ENCODE results near the gene ITGB5.
A peak's percentile ranks its signal among the peaks of the same experiment; 100 is the strongest.

Gene ITGB5

DNA sequence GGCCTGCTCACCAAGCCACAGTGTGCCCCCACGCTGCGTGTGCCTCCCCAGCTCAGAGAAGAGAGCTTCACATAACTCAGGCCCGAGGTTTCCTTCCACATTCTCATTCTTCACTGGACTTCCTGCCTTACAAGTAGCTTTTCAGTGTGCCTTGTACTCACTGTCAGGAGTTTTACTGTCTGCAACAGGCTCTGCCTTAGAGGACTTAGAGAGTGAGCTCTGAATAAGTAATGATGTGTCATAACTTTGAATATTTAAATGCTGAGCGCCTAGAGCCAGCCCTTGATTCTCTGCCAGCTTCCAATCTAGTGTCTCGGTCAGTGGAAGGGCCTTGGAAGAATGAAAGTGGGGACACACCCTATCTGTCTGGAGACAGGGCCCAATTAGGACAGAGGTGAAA, 41.8 kb downstream of the ITGB5 start:
- peak overlapping the region; percentile 26 for H3K4me3 ChIP-seq
- TF ChIP-seq, protein P1, sequence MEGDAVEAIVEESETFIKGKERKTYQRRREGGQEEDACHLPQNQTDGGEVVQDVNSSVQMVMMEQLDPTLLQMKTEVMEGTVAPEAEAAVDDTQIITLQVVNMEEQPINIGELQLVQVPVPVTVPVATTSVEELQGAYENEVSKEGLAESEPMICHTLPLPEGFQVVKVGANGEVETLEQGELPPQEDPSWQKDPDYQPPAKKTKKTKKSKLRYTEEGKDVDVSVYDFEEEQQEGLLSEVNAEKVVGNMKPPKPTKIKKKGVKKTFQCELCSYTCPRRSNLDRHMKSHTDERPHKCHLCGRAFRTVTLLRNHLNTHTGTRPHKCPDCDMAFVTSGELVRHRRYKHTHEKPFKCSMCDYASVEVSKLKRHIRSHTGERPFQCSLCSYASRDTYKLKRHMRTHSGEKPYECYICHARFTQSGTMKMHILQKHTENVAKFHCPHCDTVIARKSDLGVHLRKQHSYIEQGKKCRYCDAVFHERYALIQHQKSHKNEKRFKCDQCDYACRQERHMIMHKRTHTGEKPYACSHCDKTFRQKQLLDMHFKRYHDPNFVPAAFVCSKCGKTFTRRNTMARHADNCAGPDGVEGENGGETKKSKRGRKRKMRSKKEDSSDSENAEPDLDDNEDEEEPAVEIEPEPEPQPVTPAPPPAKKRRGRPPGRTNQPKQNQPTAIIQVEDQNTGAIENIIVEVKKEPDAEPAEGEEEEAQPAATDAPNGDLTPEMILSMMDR (IDR thresholded peaks at IDR 0.05), result no peak
- peak overlapping the region; percentile 91 to 93 for H3K27ac ChIP-seq
- no peak for DNase-seq (ENCODE audit: low spot score)

DNA sequence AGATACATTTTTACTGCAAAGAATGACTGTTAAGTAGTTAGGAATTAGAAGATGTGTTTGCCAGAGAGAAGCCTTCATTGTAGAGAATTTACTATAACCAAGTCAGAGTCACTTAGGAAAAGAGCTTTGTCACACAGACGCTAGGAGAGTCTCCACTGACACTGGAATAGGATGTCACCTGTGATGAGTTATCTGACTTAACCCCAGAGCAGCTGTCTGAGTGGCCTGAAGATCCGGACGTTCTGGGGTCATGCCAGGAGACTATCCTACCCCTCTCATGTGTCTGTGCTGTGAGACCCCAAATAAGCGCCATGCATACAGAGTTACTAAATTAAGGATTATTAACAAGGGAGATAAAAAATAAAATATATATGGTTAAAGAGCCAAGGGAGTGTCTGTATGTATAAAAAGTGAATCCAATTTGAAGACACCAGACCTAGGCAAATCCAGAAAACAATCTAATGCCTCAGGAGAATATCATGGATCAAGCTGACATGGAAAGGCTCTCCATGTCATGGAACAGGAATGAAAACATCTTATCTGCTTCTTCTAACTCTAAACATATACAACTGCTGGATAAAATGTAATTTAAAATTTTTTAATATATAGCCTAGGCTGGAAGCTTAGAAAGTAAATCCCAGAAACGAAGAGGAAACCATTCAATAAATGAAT, 43.5 kb downstream of the ITGB5 start:
- no peak for DNase-seq (ENCODE audit: low spot score)
- TF ChIP-seq, protein P1 (IDR thresholded peaks at IDR 0.05), result no peak
- no peak overlapping the region for H3K4me3 ChIP-seq
- peak overlapping the region; percentile 62 to 64 for H3K27ac ChIP-seq

- Histone ChIP-seq H3K4me3 (no peak overlapping the region), H3K27ac (peak overlapping the region; percentile 62 to 64)
- TF ChIP-seq, protein P1 (IDR thresholded peaks at IDR 0.05), result no peak
- no peak for DNase-seq (ENCODE audit: low spot score)
Measured at GRCh38 chr3:124843047-124843446, 44.1 kb downstream of the ITGB5 start.

DNA sequence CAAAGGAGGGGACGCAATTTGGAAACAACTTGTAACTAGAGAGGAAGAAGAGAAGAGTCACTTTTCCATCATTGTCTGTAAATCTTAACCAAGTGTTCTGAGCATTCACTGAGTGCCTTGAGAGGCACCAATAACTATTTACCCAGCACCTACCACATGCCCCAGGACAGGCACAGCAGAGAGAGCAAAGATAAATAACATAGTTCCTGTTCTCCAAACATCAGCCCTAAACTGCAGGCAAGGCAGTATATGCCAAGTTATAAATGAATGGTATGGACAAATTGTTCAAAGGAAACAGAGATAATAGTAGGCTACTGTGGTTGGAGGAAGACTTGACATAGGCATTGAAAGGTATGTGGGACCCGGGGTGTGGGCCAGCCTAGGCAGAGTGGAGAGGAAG, 45.6 kb downstream of the ITGB5 start:
- H3K4me3 ChIP-seq, result no peak overlapping the region
- DNase-seq (ENCODE audit: low spot score), result no peak
- peak overlapping the region; percentile 60 to 84 for H3K27ac ChIP-seq
- TF ChIP-seq, protein P1 (IDR thresholded peaks at IDR 0.05), result no peak

- Histone ChIP-seq H3K27ac (peak overlapping the region; percentile 84 to 88), H3K4me3 (no peak overlapping the region)
- TF ChIP-seq, protein P1 (IDR thresholded peaks at IDR 0.05), result no peak
- DNase-seq (ENCODE audit: low spot score), result no peak
Measured at GRCh38 chr3:124840331-124840730, 46.8 kb downstream of the ITGB5 start.

DNA sequence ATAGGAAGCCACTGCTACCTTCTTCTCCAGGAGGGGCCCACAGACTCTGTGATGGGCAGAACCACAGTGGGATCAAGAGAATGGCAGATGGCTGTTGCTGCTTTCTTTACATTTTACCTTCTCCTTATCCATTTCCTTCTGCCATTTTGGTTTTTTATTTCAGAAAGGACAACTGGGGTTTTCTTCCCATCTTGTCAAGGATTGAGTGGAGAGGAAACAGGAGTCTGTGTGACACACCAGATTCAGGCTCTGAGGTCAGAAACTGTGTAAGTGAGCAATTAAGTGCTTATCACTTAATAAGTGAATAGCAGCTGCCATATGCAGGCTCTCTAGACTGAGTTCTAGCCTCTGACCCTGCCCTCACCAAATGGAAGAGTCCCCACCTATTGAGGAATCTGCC, 47.3 kb downstream of the ITGB5 start:
- DNase-seq (ENCODE audit: low spot score), result no peak
- Histone ChIP-seq H3K4me3 (no peak overlapping the region), H3K27ac (peak overlapping the region; percentile 84 to 88)
- TF ChIP-seq, protein P1 (IDR thresholded peaks at IDR 0.05), result no peak

DNA sequence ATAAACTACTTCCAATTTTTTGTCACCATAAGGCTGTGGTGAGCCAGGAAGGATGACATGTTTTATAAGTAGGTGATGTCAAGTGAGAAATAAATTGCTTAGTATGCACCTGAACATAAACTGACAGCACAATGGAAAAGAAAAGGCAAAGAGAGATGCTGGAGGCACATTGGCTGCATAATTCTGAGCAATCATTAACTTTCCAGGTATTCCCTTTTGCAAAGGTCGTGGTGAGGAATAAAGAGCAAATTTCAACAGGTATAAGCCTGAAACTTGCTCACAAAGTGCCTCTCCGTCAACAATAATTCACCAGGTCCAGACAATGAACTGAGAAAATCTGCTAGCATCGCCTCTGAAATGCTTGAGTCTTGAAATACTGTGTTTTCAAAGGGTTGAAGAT, 48.2 kb downstream of the ITGB5 start:
- no peak for DNase-seq (ENCODE audit: low spot score)

More for the DNA sequence above, 48.2 kb downstream of the ITGB5 start:
- Histone ChIP-seq H3K4me3 (no peak overlapping the region), H3K27ac (peak overlapping the region; percentile 84 to 88)
- TF ChIP-seq, protein P1 (IDR thresholded peaks at IDR 0.05), result no peak

All from coronary artery (tissue), 2 donors.